Epidermal melanocyte (primary cell): ENCODE measurements around the gene RASSF3.
"Not testable (repeated sequence)": the region's sequence is repeated elsewhere in the genome, so short reads cannot be mapped to it uniquely, and the experiment has no call there.

ENCODE experiments used
- DNase-seq: peaks from one replicate; pipeline ENCODE4 v3.0.0; 2011; ENCODE audit warnings: low spot score; ENCODE audit not compliant: insufficient read length

The RASSF3 gene

GRCh38 chr12:64595863-64596793 is 14.2 kb upstream of the RASSF3 start:
- no peak for DNase-seq

DNA sequence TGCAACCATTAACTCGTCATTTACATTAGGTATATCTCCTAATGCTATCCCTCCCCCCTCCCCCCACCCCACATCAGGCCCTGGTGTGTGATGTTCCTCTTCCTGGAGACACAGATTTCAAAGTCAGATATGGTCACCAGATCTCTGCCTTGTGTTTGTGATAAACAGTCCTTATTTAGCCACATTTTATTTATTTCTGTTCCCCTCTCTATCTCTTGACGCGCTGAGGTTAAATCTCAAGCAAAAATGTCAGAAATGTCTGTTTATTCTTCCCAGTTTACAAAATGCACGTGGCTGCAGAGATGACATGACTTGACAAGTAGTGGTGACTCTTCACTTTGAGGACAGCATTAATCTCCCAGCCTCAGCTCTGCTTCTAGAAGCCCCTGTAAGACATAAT is 11.5 kb upstream of the RASSF3 start:
- no peak for DNase-seq

- DNase-seq = no peak
Observed at GRCh38 chr12:64600164-64600561, 10.1 kb upstream of the RASSF3 start.

DNA sequence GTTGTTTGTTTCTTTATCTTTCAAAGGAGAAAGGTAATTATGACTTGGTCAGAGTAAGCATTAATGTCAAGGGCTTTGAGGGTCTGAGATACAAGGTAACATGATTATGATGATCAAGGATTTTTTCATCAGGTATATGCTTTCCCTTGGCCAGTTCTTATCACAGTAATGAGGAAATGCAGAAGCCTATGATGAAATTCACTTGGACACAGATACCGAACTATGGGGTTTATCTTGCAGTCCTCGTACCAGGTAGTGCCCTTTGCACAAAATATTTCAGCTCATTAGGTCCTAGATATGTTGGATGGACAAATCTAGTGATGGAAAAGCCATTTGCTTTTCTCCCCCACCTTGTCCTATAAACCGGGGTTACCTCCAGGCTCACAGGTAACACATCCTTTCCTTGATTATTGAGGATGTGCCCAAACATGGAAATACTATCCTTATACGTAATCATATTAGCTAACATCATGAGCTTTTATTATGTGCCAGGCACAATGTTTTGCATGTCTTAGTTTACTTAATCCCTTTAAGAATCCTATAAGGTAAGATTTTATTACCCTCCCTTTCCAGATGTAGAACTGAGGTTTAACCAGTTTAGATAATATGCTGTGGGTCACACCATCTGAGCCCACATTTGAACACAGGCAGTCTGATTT is 7.0 kb upstream of the RASSF3 start:
- DNase-seq = no peak

DNA sequence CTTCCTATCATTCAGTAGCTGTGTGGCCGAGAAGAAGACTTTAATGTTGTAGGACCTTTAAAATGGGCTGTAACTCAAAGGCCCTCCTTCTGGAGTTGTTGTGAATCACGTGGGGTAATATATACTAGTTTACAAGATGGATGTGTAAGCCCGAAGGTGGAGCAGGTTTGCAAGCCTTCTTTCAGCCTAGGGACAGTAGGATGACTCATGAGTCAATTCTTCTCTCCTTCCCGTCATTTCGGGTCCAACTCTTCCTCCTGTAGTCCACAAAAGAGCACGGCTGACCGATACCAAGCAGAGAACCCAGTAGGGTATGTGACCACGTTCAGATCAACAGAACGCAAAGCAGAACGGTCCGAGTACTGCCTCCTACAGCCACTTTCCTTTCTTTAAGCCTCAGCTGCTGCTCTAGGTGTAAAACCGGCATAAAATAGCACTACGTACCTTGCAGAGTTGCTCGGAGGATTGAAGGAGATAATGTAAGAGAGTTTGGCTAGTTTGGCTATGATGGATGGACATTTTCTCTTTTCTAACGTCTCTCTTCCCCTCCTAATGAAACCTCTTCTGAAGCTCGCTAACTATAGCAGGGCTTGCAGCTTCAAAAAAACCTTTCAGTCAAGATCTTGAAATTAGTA is 1.3 kb upstream of the RASSF3 start:
- no peak for DNase-seq

- DNase-seq = no peak
Observed at GRCh38 chr12:64609536-64610078, 688 bp upstream of the RASSF3 start.

GRCh38 chr12:64610660-64611340 is 505 bp downstream of the RASSF3 start:
- DNase-seq = no peak

- no peak for DNase-seq
Observed at GRCh38 chr12:64611341-64612284, 1.3 kb downstream of the RASSF3 start.

- no peak for DNase-seq
Observed at GRCh38 chr12:64612843-64613242, 2.5 kb downstream of the RASSF3 start.

GRCh38 chr12:64613775-64614398 is 3.6 kb downstream of the RASSF3 start:
- not testable (repeated sequence) for DNase-seq

DNA sequence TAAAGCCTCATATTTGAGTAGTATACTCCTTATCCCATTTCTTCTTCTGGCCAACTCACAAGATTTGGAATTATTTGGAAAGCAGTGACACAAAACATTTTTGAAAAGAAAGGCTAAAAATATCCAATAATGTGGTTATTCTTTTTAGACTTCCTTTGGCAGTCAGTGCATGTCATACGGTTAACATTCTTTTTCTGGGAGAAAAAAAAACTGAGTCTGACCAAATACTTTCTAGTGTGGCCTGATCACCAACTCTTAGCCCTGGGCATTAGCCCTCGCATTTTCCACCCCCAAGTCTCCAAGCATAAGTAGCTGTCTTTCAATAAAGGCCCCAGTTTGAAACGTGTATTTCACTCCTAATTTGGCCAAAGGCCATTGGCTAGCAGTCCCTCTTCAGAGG is 5.9 kb downstream of the RASSF3 start:
- DNase-seq = peak; percentile 74

- DNase-seq = no peak
Observed at GRCh38 chr12:64618953-64619590, 8.8 kb downstream of the RASSF3 start.

- DNase-seq = no peak
Observed at GRCh38 chr12:64621257-64621942, 11.1 kb downstream of the RASSF3 start.

DNA sequence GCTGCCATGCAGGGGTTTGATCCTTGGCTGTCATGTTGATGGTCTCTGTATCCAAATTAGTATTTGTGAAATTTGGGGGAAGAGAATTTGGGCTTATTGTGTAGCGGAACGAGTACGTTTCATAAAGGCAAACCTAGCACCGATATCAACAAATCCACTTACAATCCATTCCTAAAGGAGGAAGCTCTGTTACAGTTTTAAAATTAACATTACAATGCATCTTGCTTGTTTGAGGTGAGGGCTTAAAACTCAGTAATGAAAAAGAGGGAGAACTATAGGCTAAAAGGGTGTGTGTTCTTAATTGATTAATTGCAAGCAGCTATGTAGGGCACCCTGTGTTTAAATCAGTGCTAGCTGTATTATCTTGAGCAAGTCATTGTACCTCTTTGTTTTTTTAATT is 13.7 kb downstream of the RASSF3 start:
- no peak for DNase-seq

- peak; percentile 68 for DNase-seq
Observed at GRCh38 chr12:64625243-64626077, 15.2 kb downstream of the RASSF3 start.

DNA sequence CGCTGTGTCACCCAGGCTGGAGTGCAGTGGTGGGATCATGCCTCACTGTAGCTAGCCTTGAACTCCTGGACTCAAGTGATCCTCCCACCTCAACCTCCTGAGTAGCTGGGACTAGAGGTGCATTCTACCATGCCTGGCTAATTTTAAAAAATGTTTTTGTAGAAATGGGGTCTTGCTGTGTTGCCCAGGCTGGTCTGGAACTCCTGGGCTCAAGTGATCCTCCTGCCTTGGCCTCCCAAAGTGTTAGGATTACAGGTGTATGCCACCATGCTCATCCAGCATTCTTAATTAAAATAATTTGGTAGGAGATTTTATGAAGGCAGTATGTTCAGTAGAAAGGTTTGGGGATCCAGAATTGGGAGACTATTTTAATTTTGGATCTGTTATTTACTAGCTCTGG is 16.3 kb downstream of the RASSF3 start:
- not testable (repeated sequence) for DNase-seq

- no peak for DNase-seq
Observed at GRCh38 chr12:64627771-64628170, 17.5 kb downstream of the RASSF3 start.

DNA sequence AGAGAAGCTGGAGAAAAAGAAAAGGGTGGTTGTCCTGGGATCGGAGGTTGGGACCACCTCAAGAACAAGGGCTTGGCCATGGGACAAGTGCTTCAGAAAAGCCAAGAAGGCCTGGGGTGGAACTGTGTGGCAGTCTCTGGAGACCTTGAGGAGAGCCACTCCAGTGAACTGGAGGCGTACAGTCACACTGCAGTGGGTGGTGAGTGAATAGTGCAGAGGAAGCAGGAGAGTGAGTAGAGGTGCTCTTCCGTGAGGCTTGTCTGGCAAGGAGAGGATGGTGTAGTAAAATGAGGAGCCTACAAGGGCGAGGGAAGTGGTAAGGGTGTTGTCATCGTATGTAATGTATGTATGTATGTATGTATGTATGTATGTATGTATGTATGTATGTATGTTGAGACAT is 20.9 kb downstream of the RASSF3 start:
- no peak for DNase-seq
